HG03045 (cell line): Measurements from ENCODE around the gene EHD2.

ENCODE experiments used
- ATAC-seq: cut with Tn5 transposase; IDR thresholded peaks from one replicate; pipeline ENCODE4 v1.9.1; 2021; ENCODE audit warnings: mild to moderate bottlenecking, moderate library complexity; ENCODE audit not compliant: unreplicated experiment

EHD2 gene

GRCh38 chr19:47691090-47691489 lies 22.1 kb upstream of the EHD2 start:
- ATAC-seq, result no peak

DNA sequence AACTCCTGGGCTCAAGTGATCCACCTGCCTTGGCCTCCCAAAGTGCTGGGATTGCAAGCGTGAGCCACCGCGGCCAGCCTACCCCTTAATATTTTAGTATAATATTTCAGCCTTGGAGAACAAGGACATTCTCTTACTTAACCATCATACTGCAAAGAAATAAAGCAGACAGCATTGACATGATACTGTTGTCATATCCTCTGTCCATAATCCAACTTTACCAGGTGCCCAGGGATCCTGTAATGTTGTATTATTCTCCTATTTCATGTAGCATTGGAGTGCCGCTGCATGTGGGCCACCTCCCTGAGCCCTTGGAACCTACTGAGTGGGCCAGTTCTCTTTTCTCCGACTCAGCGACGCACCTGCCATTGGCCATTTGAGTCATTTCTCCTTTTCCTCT lies 21.4 kb upstream of the EHD2 start:
- no peak for ATAC-seq

DNA sequence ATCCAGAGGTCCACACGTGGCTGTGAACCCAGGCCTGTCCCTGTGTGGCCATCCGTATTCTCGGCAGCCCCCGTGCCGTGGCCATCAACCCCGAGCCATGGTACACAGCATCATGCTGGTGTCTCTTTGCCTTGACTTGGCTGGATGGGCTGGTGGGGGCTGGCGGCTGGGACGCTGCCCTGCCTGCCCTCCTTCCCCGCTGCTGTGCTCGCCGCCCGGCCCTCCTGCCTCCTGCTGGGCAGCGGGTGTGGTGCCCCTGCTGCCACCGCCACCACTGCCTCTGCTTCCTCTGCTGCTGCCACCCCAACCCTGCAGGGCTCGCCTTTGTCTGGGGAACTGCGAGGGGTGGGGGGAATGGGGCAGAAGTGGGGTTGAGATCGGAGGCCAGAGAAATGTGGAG lies 19.7 kb upstream of the EHD2 start:
- ATAC-seq, result no peak

DNA sequence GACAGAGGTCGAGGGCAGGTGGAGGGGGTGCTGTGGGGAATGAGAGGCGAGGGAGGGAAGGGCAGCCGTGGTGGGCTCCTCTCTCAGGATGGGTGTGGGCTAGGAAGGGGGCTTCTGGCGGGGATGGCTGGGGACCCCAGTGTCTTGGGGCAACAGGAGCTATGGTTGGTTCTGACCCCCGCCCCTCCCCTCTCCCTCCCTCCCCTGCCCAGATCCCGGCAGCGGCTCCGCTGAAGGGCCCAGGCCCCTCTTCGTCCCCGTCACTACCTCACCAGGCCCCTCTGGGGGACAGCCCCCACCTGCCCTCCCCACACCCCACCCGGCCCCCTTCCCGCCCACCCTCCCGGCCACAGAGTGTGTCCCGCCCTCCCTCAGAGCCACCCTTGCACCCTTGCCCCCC lies 19.3 kb upstream of the EHD2 start:
- ATAC-seq, result no peak

GRCh38 chr19:47694466-47695273 lies 18.6 kb upstream of the EHD2 start:
- no peak for ATAC-seq

DNA sequence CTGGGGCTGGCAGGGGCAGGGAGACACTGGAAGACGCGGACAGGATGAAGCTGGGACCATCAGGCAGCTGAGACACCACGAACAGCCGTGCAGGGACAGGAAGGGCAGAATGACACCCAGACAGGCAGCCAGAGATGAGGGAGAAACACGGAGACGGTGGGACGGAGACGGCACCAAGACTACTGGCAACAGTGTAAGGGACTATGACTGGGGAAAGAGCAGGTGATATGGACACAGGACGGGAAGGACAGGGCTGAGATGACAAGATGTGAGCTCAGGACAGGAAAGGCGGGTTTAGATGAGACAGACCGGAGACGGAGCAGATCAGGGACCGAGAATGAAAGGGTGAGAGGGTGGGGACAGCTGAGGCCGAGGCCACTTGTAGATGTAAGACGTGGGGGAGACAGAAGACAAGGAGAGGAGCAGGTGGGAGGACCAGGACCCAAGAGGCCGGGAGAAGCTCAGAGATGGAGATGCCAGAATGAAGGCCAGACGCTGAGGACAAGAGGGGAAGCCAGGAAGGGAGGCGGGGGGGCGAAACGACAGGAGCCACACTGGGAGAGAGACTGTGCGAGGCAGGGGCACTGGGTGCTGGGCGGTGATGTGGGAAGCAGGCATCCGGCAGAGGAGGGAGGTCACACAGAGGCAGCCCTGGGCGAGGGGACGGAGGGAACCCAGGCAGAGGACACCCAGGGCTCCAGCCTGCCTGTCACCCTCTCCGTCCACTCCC lies 17.5 kb upstream of the EHD2 start:
- ATAC-seq, result no peak

DNA sequence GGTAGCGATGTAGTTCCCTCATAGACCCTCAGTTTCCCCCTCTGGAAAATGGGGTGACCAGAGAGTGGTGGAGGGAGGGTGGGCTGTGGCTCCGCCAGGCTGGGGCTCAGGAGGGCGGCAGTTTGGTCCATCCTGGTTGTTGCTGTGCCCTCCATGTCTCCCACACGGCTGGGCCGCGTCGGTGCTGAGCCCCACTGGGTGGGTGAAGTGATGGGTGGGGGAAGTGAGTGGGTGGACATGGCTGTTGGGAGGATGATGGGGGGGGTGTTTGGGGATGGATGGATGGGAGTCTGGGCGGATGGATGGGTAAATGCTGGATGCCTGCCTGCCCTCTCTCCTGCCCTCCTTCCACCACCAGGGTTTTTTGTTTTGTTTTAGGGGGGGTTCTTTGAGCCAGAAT lies 16.6 kb upstream of the EHD2 start:
- no peak for ATAC-seq

GRCh38 chr19:47697863-47698609 lies 15.2 kb upstream of the EHD2 start:
- no peak for ATAC-seq

- ATAC-seq, result no peak
Measured at GRCh38 chr19:47698631-47699359, 14.4 kb upstream of the EHD2 start.

DNA sequence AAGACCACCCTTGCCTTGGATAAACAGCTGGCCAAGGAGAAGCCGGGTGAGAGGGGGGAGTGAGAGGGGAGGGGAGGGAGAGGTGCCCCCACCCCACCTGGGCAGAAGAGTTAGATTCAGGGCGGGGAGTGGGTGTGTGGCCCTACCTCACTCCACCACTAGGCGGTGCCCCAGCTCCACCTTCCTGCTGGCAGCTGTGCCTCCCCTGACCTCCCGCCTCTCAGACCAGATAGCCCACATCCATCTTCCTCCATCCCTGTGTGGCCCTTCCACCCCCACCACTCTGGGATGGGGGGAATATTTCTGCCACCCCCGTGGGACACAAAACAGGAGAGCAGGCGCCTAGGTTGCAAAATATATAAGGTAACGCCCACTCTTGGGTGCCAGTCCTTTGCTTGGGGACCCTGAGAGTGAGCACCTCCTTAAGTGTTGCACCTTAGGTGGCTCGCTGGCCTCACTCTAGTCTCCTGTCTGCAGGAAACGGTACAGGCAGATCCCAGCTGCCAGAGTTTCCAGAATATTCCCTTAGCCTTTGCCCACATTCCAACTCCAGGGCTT lies 13.8 kb upstream of the EHD2 start:
- ATAC-seq, result no peak

GRCh38 chr19:47700934-47701716 lies 12.1 kb upstream of the EHD2 start:
- no peak for ATAC-seq

DNA sequence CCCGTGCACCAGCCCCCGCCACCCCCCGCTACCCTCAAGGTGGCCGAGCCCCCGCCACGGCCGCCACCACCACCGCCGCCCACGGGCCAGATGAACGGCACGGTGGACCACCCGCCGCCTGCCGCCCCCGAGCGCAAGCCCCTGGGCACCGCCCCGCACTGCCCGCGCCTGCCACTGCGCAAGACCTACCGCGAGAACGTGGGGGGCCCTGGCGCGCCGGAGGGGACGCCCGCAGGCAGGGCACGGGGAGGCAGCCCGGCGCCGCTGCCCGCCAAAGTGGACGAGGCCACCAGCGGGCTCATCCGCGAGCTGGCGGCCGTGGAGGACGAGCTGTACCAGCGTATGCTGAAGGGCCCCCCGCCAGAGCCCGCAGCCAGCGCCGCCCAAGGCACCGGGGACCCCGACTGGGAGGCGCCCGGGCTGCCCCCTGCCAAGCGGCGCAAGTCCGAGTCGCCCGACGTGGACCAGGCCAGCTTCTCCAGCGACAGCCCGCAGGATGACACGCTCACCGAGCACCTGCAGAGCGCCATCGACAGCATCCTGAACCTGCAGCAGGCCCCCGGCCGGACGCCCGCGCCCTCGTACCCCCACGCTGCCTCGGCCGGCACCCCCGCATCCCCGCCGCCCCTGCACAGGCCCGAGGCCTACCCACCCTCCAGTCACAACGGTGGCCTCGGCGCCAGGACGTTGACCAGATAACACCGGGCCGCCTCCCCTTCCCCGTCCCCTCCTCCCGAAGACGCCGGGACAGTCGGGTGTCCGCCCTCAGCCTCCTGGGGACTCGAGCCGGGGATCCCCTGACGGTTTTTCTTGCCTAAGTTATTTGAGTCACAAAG lies 11.3 kb upstream of the EHD2 start:
- ATAC-seq, result no peak

GRCh38 chr19:47702671-47703070 lies 10.6 kb upstream of the EHD2 start:
- ATAC-seq, result no peak

- no peak for ATAC-seq
Measured at GRCh38 chr19:47703301-47703700, 9.9 kb upstream of the EHD2 start.

- no peak for ATAC-seq
Measured at GRCh38 chr19:47704024-47704423, 9.2 kb upstream of the EHD2 start.

DNA sequence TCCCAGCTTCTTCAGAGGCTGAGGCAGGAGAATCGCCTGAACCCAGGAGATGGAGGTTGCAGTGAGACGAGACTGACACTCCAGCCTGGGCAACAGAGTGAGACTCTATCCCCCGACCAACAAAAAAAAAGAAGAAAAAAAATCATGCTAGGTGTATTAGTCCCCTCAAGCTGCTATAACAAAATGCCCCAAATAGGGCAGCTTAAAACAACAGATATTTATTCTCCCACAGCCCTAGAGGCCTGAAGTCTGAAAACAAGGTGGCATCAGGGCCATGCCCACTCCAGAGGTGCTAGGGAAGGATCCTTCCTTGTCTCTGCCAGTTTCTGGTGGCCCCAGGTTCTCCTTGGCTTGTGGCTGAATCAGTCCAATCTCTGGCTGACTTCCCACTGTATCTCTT lies 8.6 kb upstream of the EHD2 start:
- no peak for ATAC-seq

DNA sequence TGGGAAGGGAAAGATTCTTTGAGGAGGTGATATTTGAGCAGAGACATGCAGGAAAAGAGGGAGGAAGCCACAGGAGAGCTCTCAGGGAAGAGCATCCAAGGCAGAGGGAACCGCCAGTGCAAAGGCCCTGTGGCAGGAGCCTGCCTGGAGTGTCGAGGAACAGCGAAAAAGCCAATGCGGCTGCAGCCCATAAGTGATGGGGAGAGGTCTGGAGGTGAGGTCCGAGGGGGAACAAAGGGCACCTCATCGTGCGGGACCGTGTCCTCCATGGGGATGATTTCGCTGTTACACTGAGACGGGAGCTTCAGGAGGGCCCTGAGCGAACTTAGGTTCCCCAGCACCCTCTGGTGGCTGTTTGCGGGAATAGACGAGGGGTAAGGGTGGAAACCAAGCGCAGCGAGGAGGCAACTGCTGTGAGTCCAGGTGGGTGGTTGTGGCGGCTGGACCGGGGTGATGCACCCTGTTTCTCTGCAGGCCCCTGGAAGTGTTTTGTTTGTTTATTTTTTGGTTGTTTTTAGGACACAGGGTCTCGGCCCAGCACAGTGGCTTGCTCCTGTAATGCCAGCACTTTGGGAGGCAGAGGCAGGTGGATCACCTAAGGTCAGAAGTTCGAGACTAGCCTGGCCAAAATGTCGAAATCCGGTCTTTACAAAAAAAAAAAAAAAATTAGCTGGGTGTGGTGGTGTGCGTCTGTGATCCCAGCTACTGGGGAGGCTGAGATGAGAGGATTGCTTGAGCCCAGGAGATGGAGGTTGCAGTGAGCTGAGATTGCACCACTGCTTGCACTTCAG lies 5.9 kb upstream of the EHD2 start:
- no peak for ATAC-seq

- ATAC-seq, result no peak
Measured at GRCh38 chr19:47711652-47712242, 1.5 kb upstream of the EHD2 start.
